Islet of Langerhans (tissue), 1 donor: ENCODE measurements around the gene TRIM33.

Source experiments
- FAIRE-seq: peaks from one replicate; lab custom pipeline; 2011; peaks lifted over from hg19 to GRCh38; lab: Jason Lieb, UNC

Gene TRIM33

GRCh38 chr1:114349891-114350605 lies 161.0 kb downstream of the TRIM33 start:
- no peak for FAIRE-seq

- FAIRE-seq: no peak
Measured at GRCh38 chr1:114347431-114348209, 163.4 kb downstream of the TRIM33 start.

- FAIRE-seq: no peak
Measured at GRCh38 chr1:114346480-114347029, 164.4 kb downstream of the TRIM33 start.

- FAIRE-seq: no peak
Measured at GRCh38 chr1:114345930-114346479, 165.0 kb downstream of the TRIM33 start.

- FAIRE-seq: no peak
Measured at GRCh38 chr1:114344656-114345055, 166.3 kb downstream of the TRIM33 start.
